Prostate gland (tissue), 2 donors: Measurements from ENCODE around the gene CNTLN.
"Not testable (repeated sequence)": the region's sequence is repeated elsewhere in the genome, so short reads cannot be mapped to it uniquely, and the experiment has no call there.

ENCODE experiments used
- POLR2A ChIP-seq: fragments of 450-650 bp; IDR thresholded peaks from one replicate; pipeline ENCODE4 v1.6.1; 2016; ENCODE audit warnings: antibody characterized with exemption, mild to moderate bottlenecking
- TF ChIP-seq, protein P1 (sequence below), 4 experiments: fragments of 200-600 bp in 2 of 4; fragments of 450-650 bp in 2 of 4; sonication (generic) in 2 of 4; IDR thresholded peaks; 1 replicate in 3 of 4; 2 replicates in 1 of 4; pipeline ENCODE4 v1.5.1; 2016 to 2019; ENCODE audit warnings: antibody characterized with exemption in 4 of 4, mild to moderate bottlenecking in 2 of 4, moderate library complexity in 2 of 4

DNA sequence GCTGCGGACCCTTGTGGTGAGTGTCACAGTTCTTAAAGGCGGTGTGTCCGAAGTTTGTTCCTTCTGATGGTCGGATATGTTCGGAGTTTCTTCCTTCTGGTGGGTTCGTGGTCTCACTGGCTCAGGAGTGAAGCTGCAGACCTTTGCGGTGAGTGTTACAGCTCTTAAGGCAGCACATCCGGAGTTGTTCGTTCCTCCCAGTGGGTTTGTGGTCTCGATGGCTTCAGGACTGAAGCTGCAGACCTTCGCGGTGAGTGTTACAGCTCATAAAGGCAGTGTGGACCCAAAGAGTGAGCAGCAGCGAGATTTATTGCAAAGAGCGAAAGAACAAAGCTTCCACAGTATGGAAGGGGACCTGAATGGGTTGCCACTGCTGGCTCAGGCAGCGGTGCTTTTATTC is 42.7 kb downstream of the CNTLN start:
- TF ChIP-seq POLR2A = not testable (repeated sequence)
- TF ChIP-seq, protein P1, sequence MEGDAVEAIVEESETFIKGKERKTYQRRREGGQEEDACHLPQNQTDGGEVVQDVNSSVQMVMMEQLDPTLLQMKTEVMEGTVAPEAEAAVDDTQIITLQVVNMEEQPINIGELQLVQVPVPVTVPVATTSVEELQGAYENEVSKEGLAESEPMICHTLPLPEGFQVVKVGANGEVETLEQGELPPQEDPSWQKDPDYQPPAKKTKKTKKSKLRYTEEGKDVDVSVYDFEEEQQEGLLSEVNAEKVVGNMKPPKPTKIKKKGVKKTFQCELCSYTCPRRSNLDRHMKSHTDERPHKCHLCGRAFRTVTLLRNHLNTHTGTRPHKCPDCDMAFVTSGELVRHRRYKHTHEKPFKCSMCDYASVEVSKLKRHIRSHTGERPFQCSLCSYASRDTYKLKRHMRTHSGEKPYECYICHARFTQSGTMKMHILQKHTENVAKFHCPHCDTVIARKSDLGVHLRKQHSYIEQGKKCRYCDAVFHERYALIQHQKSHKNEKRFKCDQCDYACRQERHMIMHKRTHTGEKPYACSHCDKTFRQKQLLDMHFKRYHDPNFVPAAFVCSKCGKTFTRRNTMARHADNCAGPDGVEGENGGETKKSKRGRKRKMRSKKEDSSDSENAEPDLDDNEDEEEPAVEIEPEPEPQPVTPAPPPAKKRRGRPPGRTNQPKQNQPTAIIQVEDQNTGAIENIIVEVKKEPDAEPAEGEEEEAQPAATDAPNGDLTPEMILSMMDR (IDR thresholded peaks at IDR 0.05) = not testable (repeated sequence)
